ENCODE results near the gene TSPEAR.

TSPEAR gene

DNA sequence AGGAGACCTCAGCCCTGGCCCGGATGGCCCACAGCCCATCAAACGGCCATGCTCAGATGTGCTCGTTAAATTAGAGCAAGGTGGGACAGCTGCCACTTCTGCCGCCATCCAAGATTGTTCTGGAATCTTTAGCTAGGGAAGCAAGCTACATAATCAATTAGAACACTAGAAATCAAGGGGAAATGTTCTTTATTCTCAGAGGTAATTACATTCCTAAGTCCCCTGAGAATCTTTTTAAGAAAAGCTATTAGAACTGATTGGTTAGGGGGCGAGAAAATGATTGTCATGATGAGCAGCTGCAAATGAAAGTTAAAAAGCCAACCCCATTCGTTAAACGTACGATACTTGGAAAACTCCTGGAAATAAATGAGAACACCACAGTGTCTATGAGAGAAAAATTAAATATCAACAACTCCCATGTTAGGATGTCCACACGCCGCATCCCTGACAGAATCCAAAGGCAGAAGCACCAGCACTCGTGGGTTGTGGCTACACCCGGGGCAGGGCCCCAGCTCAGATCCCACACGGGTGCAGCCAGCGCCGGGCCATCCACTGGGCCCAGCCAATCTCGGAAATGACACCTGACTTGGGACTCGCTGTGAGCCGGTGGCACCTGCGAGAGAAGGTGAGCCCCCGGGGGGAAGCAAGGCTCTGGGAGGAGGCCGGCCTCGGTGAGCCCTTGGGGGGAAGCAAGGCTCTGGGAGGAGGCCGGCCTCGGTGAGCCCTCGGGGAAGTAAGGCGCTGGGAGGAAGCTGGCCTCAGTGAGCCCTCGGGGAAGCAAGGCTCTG, 209.0 kb downstream of the TSPEAR start:
- no peak for DNase-seq (ENCODE audit: low spot score)

DNA sequence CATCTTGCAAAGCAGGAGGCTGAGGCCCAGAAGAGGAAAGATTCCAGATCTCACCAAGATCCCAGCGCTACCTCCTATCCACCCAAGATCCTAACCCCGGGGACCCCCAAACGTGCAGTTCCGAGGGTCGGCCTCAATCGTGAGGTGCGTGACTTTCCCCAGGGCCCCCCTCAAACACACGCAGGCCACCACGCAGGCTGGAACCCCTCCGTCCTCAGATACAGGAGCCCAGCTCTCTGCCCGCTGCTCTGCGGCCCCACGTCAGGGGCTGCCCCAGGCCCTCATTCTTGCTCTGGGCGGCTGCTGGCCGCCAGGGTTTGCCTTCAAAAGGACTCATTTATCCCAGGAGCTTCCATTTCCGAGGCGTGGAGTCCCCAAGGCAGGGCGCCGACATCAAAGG, 211.3 kb downstream of the TSPEAR start:
- no peak for DNase-seq (ENCODE audit: low spot score)

DNA sequence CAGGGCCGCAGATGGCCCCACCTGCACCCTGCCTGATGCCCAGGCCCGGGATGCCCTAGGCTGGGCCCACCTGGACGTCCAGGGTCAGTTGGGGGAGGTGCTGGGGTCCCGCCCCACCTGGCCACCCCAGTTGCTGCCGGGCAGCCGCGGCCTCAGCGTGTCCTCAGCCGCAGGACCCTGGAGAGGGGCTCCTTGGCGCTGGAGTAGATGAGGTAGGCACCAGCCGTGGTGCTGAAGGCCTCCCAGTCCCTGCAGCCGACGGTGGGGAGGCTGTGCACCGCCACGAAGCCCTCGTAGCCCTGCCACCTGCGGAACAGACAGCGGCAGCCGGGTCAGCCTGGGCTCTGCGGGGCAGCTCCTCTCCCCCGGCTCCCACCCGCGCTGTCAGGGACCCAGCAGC, 211.7 kb downstream of the TSPEAR start:
- no peak for DNase-seq (ENCODE audit: low spot score)

DNA sequence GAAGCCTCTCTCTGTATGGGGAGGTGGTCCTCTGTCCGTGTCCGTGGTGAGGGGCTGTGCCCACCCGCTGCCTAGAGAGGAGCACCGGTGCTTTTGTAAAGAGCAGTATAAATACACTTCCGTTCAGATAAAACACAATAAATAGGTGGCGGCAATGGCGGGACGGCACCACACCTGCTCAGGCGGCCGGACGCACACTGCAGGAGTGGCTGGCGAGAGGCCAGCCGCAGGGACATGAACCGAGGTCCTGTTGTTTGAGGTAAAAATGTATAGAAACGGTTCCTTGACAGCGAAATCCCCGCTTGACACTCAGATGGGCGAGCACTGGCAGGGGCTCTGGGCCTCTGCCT, 212.2 kb downstream of the TSPEAR start:
- no peak for DNase-seq (ENCODE audit: low spot score)

DNA sequence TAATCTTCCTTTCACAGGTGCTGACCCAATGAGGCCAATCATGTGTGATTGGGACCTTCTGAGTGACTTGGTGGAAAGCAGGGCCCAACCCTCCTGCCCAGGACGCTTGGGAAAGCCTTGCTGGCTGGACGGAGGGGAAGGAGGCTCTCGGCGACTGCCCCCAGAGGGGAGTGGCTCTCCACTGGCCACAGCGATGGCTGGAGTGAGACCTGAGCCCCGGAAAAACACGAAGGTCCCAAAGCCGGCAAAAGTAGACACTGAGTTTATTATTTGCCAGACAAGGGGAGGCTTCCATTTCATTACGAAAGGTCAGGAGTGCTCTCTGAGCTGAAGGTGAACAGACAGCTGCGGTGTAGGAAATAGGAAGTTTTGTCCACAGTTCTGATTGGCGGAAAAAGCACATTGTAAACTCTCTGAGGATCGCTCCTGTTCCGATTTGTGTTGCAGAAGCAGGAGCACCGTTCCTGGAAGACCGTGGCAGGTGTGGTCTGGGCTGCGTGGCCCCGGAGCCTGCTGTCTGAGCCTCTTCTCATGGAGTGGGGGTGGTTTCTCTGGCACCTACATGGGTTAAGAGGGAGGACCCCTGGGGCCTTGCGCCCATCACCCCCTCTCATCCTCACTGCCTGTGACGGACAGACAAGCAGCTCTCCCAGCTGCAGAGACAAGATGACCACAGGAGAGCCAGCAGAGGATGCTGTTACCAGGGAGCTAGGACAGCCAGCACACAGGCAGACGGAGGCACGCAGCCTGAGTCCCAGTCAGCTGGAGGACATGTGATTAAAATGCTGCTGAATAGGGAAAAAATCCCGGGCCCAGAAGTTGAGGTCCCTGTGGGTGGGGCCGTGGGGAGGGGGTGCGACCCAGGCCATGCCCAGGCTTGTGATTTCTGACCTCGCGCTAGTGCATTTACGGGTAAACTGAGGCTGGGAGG, 212.8 kb downstream of the TSPEAR start:
- no peak for DNase-seq (ENCODE audit: low spot score)

DNA sequence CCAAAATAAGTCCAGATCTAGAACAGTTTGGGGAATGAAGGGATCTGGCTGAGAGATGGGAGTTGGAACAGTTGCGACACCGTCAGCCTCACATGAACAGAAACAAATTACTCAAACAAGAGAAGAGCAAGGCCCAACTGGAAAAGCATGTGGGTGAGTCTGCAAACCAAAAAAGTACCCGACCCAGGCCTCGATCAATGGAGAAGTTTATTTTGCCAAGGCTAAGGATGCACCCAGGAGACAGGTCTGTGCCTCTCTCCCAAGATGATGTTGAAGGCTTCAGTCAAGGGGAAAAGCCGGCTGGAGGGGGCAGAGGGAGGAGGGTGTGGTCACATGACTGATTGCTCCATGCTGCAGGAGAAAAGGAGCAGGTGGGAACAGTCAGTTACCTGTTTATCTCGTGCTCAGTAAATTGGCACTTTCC, 213.7 kb downstream of the TSPEAR start:
- no peak for DNase-seq (ENCODE audit: low spot score)

DNA sequence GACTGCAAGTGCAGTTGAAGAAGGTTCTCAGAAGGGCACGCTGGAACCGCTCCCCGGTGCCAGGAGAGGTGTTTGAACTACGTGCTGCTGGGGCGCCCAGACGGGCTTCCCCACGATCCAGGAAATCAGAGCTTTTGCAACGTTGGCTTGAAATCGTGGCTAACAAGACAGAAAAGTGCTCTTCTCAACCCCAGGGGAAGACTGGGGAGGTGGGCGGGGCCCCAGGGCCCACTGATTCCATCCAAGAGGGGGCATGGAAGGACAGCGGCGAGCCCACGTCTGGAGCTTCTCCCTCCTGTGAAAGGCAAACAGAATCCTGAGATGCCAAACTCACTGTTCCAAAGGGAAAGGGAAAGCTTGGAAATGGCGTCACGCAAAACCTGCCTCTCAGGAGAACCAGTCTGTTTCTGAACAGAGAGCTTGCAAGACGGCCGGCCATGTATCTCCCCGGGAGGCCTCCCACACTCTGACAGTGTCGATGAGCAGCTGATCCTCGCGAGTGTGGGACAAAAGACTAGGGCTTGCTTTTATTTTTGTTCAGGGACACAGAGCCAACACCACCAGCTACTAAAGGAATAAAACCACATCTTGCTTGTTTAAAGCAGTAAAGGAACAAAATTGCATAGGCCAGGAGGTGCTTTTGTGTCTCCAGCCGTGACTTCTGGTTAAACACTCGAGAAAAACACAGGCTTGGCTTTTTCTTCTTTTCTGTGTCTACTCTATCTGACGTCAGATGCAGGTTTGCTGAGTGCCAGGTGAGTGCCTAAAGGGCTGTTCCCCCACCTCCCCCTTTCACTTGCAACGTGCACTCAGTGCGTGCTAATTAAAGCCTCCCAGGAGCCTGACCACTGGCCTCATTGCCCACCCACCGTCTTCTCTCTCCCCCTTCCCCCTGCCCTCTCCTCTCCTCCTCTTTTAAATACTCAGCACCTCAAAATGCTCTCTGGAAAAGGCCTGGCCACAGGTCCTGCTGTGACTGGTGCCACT, 214.5 kb downstream of the TSPEAR start:
- no peak for DNase-seq (ENCODE audit: low spot score)

DNA sequence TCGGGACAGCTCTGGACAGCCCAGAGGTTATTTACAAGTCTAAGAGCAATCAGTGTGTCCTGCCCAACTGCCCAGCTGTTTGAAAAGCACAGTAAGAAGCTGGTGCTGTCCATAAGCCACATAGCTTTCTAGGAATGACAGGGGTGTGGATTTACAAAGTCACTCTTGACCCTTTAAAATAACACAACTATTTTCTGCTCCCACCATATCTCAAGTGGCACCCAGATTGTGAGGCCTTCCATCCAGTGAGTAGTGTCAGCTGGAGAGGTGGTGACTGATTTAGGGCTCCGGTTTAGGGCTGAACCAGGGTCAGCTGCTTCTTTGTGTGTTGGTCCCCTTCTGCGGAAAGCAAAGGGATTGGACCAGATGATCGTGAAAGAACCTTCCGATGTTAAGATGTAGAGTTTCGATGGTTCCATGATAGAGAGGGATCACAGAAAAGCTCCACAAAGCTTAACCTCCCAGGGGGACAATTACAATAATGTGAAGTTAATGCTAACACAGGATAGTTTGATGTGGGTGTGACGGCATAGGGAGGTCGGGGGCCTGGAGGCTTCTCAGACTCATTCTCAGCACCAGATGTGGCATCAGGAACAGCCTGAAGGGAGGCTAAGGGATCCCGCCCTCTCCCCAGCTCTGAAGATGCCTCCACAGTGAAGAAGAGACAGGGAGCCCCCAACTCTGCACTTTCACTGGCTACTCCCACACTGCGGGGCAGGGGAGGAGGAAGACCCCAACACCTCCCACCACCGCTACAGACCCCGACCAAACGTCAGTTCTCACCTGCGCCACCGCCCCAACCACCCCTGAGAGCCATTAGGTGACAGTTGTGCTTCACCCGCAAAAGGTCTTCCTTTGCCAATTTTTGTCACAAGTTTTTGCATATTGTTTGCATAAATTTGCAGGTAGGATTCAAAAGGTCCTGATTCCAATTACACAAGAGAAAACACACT, 215.5 kb downstream of the TSPEAR start:
- no peak for DNase-seq (ENCODE audit: low spot score)

DNA sequence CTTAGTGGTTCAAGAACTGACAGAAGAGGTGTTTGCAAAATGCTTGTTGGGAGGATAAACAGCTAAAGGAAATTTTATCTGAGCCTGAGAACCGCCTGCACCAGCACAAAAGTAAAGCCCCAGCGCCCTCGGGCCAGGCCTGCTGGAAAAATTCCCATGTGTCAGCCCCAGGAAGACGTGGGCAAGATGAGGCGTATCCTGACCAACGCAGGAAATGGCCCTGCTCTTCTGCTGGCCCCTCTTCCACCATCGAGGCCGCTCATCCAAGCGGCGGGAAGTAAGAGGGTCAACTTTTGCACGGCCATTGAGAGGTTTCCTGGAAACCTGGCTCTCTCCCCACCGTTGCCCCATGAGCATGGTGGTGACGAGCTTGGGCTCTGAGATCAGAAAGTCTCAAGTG, 216.4 kb downstream of the TSPEAR start:
- DNase-seq (ENCODE audit: low spot score) = no peak

DNA sequence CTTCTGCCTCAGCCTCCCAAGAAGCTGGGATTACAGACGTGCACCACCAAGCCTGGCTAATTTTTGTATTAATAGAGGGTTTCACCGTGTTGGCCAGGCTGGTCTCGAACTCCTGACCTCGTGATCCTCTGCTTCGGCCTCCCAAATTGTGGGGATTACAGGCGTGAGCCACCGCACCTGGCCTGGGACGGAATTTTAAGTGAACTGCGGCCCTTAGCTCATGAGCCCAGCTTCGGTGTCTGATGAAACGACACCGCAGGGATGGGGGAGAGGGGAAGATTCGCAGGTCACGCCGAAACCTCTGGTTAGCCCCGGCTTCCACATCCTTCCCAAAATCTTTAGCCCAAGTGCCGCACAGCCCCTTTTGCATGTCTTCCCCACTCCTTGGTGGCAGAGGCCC, 217.0 kb downstream of the TSPEAR start:
- no peak for DNase-seq (ENCODE audit: low spot score)

DNA sequence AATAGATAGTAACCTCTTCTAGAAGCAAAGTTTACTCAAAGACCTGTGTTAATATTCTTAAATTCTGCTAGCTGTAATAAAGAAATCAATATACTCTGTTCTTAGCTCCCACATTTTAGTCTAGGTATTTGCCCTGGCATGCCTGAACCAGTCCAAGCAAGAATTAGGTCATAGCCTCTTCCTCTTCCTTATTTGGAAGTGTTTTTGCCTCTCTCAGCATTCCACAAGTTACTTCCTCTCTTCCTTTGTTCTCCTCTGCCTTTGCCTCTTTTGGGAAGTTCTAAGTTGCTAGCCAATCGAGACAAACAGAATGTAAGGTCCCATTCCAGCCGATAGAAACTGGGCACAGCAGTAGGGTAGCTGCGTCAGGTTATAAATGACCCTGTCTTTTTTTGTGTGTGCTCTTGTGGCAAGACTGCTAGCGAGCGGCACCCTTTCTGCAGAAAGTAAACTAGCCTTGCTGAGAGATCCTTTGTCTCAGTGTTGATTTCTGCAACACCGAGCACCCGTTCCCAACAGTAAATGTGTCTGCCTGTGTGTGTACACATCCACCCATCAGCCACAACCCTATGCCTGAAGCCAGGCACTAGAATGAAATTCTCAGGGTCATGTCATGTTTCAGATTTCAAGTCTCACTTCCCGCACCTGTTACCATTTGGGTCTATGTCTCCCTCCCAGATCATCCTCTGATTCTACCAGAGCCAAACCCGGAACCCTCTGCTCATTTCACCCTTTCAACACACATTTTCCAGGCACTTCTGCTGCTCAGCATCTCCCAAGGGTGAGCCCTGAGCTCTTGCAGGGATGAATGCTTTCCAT, 218.6 kb downstream of the TSPEAR start:
- DNase-seq (ENCODE audit: low spot score) = no peak

DNA sequence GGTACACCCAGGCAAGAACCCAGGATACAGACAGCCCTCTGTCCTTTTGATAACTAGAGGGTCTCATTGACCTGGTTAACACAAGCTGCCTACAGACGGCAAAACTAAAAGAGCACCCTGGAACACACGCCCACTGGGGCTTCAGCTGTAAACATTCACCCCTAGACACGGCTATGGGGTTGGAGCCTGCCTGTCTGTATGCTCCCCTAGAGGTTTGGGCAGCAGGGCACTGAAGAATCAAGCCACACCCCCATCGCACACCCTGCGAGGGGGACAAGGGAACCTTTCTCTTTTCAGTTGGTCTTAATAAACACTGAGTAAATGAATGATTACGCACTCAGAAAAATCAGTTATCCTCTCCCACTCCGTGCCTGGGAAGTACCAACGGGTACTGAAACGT, 220.6 kb downstream of the TSPEAR start:
- DNase-seq (ENCODE audit: low spot score) = no peak

DNA sequence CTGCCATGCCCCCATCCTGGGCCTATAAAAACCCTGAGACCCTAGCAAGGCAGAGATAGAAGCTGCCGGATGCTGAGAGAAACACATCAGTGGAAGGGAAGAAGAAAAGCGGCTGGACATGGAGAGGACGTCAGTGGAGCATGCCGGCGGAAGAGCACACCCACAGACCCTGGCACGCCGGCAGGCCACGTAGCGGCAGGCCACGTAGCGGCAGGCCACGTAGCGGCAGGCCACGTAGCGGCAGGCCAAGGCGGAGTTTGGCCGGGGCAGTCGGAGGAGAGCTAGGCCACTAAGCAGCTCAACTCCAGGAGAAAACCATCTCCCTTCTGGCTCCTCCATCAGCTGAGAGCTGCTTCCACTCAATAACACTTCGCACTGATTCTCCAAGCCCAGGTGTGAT, 221.0 kb downstream of the TSPEAR start:
- no peak for DNase-seq (ENCODE audit: low spot score)

DNA sequence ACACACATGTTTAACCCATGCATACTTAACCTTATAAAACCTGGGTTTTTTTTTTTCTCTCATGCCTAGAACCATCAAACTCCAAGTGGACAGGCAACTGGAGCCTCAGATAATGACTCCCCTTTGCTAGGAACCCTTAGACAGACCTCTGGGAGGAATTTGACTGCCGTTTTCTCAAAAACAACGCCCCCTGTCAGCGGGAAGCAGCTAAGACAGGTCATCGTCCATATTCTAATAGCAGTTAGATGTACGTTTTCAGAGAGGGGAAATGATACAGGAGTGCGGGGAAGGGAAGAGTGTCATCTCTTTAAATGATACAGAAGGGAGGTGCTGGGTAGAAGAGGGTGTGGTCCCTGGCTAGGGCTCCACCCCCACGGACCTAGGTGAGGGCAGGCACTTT, 221.4 kb downstream of the TSPEAR start:
- no peak for DNase-seq (ENCODE audit: low spot score)

DNA sequence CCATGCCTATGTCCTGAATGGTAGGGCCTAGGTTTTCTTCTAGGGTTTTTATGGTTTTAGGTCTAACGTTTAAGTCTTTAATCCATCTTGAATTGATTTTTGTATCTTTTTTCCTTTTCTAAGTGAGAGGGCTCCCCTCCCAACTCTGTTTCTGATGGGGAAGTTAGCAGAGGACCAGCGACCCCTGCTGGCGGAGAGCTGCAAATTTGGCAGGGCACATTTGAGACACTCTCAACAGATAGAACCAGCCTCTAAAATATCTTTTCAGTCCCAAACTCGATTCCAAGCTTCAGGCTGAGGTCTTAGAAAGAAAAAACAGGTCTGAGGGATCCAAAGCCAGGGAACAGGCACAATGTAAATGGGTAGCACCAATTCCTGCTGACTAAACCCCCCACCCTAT, 223.5 kb downstream of the TSPEAR start:
- no peak for DNase-seq (ENCODE audit: low spot score)

DNA sequence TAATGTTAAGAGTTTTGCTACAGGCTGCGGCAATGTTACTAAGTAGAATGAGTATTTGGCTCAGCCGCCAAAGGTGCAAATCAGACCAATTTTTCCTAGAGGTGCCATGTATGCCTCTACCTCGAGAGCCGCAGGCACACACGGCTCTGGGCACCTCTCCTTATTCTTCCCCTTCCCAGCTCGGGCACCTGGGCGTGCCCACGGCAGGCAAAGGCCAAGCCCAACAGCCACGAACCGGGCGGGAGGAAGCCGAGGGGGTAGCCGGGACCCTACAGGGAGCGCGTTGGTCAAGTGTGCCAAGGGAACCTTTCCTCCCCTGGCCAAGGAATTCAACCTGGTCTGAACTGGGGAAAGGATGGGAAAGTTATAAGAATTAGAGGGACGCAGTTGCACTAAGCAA, 225.1 kb downstream of the TSPEAR start:
- DNase-seq (ENCODE audit: low spot score) = no peak

DNA sequence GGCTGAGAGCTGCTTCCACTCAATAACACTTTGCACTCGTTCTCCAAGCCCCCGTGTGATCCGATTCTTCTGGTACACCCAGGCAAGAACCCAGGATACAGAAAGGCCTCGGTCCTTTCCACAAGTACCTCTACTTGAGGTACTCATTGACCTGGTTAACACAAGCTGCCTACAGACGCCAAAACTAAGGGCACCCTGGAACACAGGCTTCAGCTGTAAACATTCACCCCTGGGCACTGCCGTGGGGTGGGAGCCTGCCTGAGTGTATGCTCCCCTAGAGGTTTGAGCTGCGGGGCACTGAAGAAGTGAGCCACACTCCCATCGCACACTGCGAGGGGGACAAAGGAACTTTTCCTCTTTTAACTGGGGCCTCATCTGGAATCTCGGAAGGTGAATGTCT, 225.6 kb downstream of the TSPEAR start:
- no peak for DNase-seq (ENCODE audit: low spot score)

DNA sequence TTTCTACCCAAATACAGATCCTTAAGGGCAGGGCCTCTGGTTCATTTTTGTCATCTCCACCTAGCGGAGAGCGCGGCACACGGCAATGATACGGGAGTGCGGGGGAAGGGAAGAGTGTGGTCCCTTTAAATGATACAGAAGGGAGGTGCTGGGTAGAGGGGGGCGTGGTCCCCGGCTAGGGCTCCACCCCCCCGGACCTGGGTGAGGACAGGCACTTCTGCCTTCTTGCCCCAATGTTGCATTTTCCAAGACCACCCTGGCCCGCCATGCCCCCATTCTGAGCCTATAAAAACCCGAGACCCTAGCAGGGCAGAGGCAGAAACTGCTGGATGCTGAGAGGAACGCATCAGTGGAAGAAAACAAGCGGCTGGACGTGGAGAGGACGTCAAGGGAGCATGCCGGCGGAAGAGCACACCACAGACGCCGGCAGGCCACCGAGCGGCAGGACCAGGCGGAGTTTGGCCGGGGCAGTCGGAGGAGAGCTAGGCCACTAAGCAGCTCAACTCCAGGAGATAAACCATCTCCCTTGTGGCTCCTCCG, 226.0 kb downstream of the TSPEAR start:
- no peak for DNase-seq (ENCODE audit: low spot score)

DNA sequence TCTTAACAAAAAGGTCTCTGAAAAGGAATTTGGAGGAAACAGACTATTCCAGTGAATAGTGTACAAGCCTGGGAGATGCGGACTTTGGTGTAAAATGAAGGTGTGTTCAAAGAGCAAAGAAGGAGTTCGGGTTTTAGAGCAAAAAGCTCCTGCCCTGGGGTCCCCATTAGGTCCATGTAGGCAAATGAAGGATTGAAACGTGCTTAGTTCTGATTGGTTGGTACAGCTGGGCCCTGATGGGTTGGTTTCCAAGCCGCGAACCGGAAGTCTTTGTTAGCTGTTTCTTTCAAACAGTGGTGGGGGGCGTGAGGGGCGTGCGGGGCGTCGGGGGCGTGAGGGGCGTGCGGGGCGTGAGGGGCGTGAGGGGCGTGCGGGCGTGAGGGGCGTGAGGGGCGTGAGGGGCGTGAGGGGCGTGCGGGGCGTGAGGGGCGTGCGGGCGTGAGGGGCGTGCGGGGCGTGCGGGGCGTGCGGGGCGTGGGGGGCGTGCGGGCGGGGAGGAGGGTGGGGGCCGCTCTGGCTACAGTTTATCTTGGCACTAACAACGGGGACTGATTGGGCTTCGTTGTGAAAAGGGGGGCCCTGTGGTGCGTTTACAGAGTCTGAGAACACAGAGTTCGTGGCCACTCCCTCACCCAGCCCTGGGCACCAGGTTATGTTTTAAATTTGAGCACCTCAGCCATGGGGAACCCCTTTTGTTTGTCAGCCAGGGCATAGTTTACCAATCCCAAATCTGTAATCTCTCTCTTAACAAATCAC, 226.7 kb downstream of the TSPEAR start:
- DNase-seq (ENCODE audit: low spot score) = no peak

Data from D341Med (cell line).